Measurements from ENCODE around the gene DDB1.

The DDB1 gene

GRCh38 chr11:61334434-61335354, 1.8 kb upstream of the DDB1 start:
- no peak for DNase-seq

- no peak for DNase-seq
Measured at GRCh38 chr11:61333550-61334433, 887 bp upstream of the DDB1 start.

GRCh38 chr11:61332281-61332796, 566 bp downstream of the DDB1 start:
- DNase-seq, result no peak

- no peak for DNase-seq
Measured at GRCh38 chr11:61331651-61332050, 1.3 kb downstream of the DDB1 start.

GRCh38 chr11:61329871-61330270, 3.0 kb downstream of the DDB1 start:
- no peak for DNase-seq

GRCh38 chr11:61328351-61328750, 4.6 kb downstream of the DDB1 start:
- DNase-seq, result no peak

- no peak for DNase-seq
Measured at GRCh38 chr11:61327669-61328071, 5.2 kb downstream of the DDB1 start.

GRCh38 chr11:61325649-61326414, 7.1 kb downstream of the DDB1 start:
- DNase-seq, result no peak

- no peak for DNase-seq
Measured at GRCh38 chr11:61315260-61315659, 17.6 kb downstream of the DDB1 start.

- DNase-seq, result no peak
Measured at GRCh38 chr11:61310749-61311148, 22.2 kb downstream of the DDB1 start.

GRCh38 chr11:61309739-61310138, 23.2 kb downstream of the DDB1 start:
- no peak for DNase-seq

- DNase-seq, result no peak
Measured at GRCh38 chr11:61309141-61309540, 23.8 kb downstream of the DDB1 start.

GRCh38 chr11:61307354-61307753, 25.6 kb downstream of the DDB1 start:
- no peak for DNase-seq

- DNase-seq, result no peak
Measured at GRCh38 chr11:61306221-61306620, 26.7 kb downstream of the DDB1 start.

GRCh38 chr11:61305417-61305816, 27.5 kb downstream of the DDB1 start:
- no peak for DNase-seq

- no peak for DNase-seq
Measured at GRCh38 chr11:61303725-61304124, 29.2 kb downstream of the DDB1 start.

GRCh38 chr11:61302550-61302949, 30.4 kb downstream of the DDB1 start:
- DNase-seq, result no peak

- no peak for DNase-seq
Measured at GRCh38 chr11:61298663-61299244, 34.2 kb downstream of the DDB1 start.

GRCh38 chr11:61297746-61298145, 35.2 kb downstream of the DDB1 start:
- no peak for DNase-seq

GRCh38 chr11:61297341-61297740, 35.6 kb downstream of the DDB1 start:
- no peak for DNase-seq

GRCh38 chr11:61295596-61295926, 37.3 kb downstream of the DDB1 start:
- no peak for DNase-seq

All from retina (tissue), 1 donor.